ENCODE measurements around the gene MMP1. TPM values are rescaled to one million over a fixed set of nuclear protein-coding genes. Genes with fewer than 3 reads are reported as not detected.

Gene MMP1
- total RNA-seq, 1 experiment from 2014 or later = not detected

- Histone ChIP-seq H3K9me3 (ENCODE audit: control insufficient read depth, low read depth, low read length) (peaks cover 4% of the 10 kb centered on the region), H3K14ac (ENCODE audit: insufficient read depth, low read length) (no peak overlapping the region), H3K56ac (ENCODE audit: insufficient read length, low read depth, low read length) (no peak overlapping the region), H4K5ac (ENCODE audit: insufficient read length, low read depth, low read length) (no peak overlapping the region), H2AFZ (ENCODE audit: low read length) (no peak overlapping the region), H2AK5ac (ENCODE audit: insufficient read length, low read length) (no peak overlapping the region), H2BK20ac (ENCODE audit: low read depth, low read length, poor library complexity, severe bottlenecking) (no peak overlapping the region), H2BK5ac (ENCODE audit: insufficient read length, low read length) (no peak overlapping the region), H2BK120ac (ENCODE audit: low read depth, low read length, poor library complexity, severe bottlenecking) (no peak overlapping the region), H4K8ac (replicated peaks; ENCODE audit: insufficient read length, low read depth, low read length) (no peak overlapping the region), H3K27ac (ENCODE audit: insufficient read length, low read depth, low read length) (no peak overlapping the region), H4K91ac (ENCODE audit: insufficient read length, low read depth, low read length) (no peak overlapping the region), H2BK15ac (ENCODE audit: low read depth, low read length) (no peak overlapping the region), H3K79me2 (ENCODE audit: insufficient read depth, low read length) (no peaks in the 10 kb centered on the region), H3K4me1 (ENCODE audit: insufficient read depth, low read length) (peaks cover 2% of the 10 kb centered on the region; the same call in 1 of the 2 replicates), H3K4ac (ENCODE audit: low read depth, low read length) (no peak overlapping the region), H3T11ph (ENCODE audit: low read length) (no peak overlapping the region), H3K27me3 (ENCODE audit: insufficient read depth, low read length) (no peaks in the 10 kb centered on the region), H3K4me2 (ENCODE audit: insufficient read depth, insufficient read length, low read length) (no peak overlapping the region), H3K18ac (ENCODE audit: insufficient read length, low read depth, low read length) (no peak overlapping the region), H3K23me2 (ENCODE audit: insufficient read length, low read depth, low read length, poor library complexity, severe bottlenecking) (no peaks in the 10 kb centered on the region), H2BK12ac (ENCODE audit: insufficient read length, low read depth, low read length) (no peak overlapping the region), H3K79me1 (ENCODE audit: insufficient read depth, low read depth, low read length, poor library complexity, severe bottlenecking) (no peaks in the 10 kb centered on the region), H4K20me1 (ENCODE audit: control insufficient read depth, insufficient read depth, insufficient read length) (no peaks in the 10 kb centered on the region), H3K9ac (ENCODE audit: extremely low read depth, insufficient read length, low read length) (no peak overlapping the region), H3K23ac (ENCODE audit: insufficient read length, low read depth, low read length) (no peak overlapping the region)
- Mint-ChIP-seq H3K4me3 (no peak overlapping the region), H3K27ac (no peak overlapping the region; a peak in 1 of 7 replicates), H3K27me3 (ENCODE audit: low read depth) (peaks cover 3% of the 10 kb centered on the region; the same call in 1 of the 2 replicates), H3K9me3 (peaks cover 16% of the 10 kb centered on the region in 2 experiments; a peak in 4 of 5 replicates), H3K4me1 (peaks cover 5 to 6% of the 10 kb centered on the region in 2 experiments; a peak in 3 of 4 replicates), H3K36me3 (ENCODE audit: insufficient read depth in 1 of 3, low read depth in 3 of 3) (peaks cover 4 to 13% (median 5%) of the 10 kb centered on the region in 3 experiments; a peak in 5 of 7 replicates)
- TF ChIP-seq, protein P1, sequence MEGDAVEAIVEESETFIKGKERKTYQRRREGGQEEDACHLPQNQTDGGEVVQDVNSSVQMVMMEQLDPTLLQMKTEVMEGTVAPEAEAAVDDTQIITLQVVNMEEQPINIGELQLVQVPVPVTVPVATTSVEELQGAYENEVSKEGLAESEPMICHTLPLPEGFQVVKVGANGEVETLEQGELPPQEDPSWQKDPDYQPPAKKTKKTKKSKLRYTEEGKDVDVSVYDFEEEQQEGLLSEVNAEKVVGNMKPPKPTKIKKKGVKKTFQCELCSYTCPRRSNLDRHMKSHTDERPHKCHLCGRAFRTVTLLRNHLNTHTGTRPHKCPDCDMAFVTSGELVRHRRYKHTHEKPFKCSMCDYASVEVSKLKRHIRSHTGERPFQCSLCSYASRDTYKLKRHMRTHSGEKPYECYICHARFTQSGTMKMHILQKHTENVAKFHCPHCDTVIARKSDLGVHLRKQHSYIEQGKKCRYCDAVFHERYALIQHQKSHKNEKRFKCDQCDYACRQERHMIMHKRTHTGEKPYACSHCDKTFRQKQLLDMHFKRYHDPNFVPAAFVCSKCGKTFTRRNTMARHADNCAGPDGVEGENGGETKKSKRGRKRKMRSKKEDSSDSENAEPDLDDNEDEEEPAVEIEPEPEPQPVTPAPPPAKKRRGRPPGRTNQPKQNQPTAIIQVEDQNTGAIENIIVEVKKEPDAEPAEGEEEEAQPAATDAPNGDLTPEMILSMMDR (conservative IDR thresholded peaks at IDR 0.05) = no peak
- DNase-seq = no peak
- WGBS (ENCODE audit: extremely low coverage, insufficient read length, low lambda C conversion rate) = no CpG with 5 or more reads among the region's 5 CpGs
Observed at GRCh38 chr11:102830001-102830727, 32.2 kb upstream of the MMP1 start.
